GM12878 (cell line): ENCODE results near the gene OLFM1. TPM values are rescaled to one million over a fixed set of nuclear protein-coding genes. Genes with fewer than 3 reads are reported as not detected.

Source experiments
- ATAC-seq: fragments of 200-7000 bp; cut with Tn5 transposase; 3 replicates; pipeline ENCODE4 v1.9.1; 2020; ENCODE audit warnings: mild to moderate bottlenecking, moderate library complexity
- BruUV-seq: library from RNA; stranded (reverse); fragments of 400-500 nt; replicated peaks from 2 replicates; lab custom pipeline; 2021; lab: Mats Ljungman, UMichigan
- CTCF ChIA-PET: fragments of 300-600 bp; sonication (Branson Sonifier 250); formaldehyde crosslinking; extraction: SDS; loops from one replicate; lab custom pipeline; 2021; ENCODE audit warnings: inconsistent platforms; lab: Yijun Ruan, JAX
- POLR2A ChIA-PET: fragments of 350-600 bp; formaldehyde crosslinking; extraction: SDS; loops from one replicate; lab custom pipeline; 2021; ENCODE audit warnings: inconsistent platforms; lab: Charles Lee
- RAD21 ChIA-PET: fragments of 300-600 bp; sonication (Branson Sonifier 250); formaldehyde crosslinking; loops from one replicate; lab custom pipeline; 2023; ENCODE audit warnings: antibody characterized with exemption; ENCODE audit not compliant: unreplicated experiment; lab: Charles Lee
- SMC1A ChIA-PET: fragments of 300-600 bp; sonication (Branson Sonifier 250); formaldehyde crosslinking; loops from one replicate; lab custom pipeline; 2023; ENCODE audit not compliant: unreplicated experiment, uncharacterized antibody; lab: Charles Lee
- DNase-seq: peaks from one replicate; pipeline ENCODE4 v3.0.0-alpha.2; 2011; ENCODE audit warnings: low read depth, low spot score
- FAIRE-seq: peaks from 3 replicates; lab custom pipeline; 2011; peaks lifted over from hg19 to GRCh38; lab: Jason Lieb, UNC
- H2AFZ ChIP-seq: 2 replicates; pipeline ENCODE4 v1.6.0; 2011; ENCODE audit warnings: low read depth, low read length, control low read depth; ENCODE audit not compliant: control insufficient read depth
- H3K27ac ChIP-seq: 2 replicates; pipeline ENCODE4 v1.5.1; 2011; ENCODE audit warnings: control low read depth; ENCODE audit not compliant: control insufficient read depth, insufficient read depth
- H3K27me3 ChIP-seq, 2 experiments: replicated peaks in 1 of 2; 2 replicates each; pipeline versions ENCODE4 v1.6.0 to v1.6.1; 2011; ENCODE audit warnings: low read length in 1 of 2; ENCODE audit not compliant: control insufficient read depth in 2 of 2, insufficient read depth in 2 of 2
- H3K36me3 ChIP-seq, 2 experiments: 2 replicates each; pipeline ENCODE4 v1.5.1; 2011; ENCODE audit warnings: low read length in 1 of 2; ENCODE audit not compliant: control insufficient read depth in 2 of 2, insufficient read depth in 2 of 2
- H3K4me1 ChIP-seq: 2 replicates; pipeline ENCODE4 v1.6.1; 2011; ENCODE audit warnings: mild to moderate bottlenecking, low read length, moderate library complexity, mixed read lengths; ENCODE audit not compliant: control insufficient read depth, insufficient read depth
- H3K4me2 ChIP-seq: 2 replicates; pipeline ENCODE4 v1.6.0; 2011; ENCODE audit warnings: control low read depth; ENCODE audit not compliant: control insufficient read depth, insufficient read depth
- H3K4me3 ChIP-seq: fragments of 200-600 bp; sonication (generic); 2 replicates; pipeline ENCODE4 v1.5.1; 2016
- H3K79me2 ChIP-seq: 2 replicates; pipeline ENCODE4 v1.6.0; 2011; ENCODE audit warnings: low read length; ENCODE audit not compliant: control insufficient read depth, insufficient read depth
- H3K9ac ChIP-seq: 2 replicates; pipeline ENCODE4 v1.8.0; 2011; ENCODE audit warnings: low read length, control low read depth, mixed read lengths; ENCODE audit not compliant: control insufficient read depth, insufficient read depth
- H3K9me3 ChIP-seq: replicated peaks from 3 replicates; pipeline ENCODE4 v1.5.1; 2011; ENCODE audit warnings: mild to moderate bottlenecking, low read length; ENCODE audit not compliant: control insufficient read depth, insufficient read depth
- H4K20me1 ChIP-seq: 2 replicates; pipeline ENCODE4 v1.6.0; 2011; ENCODE audit not compliant: control insufficient read depth, insufficient read depth
- CBFB ChIP-seq: IDR thresholded peaks from 2 replicates; pipeline ENCODE4 v1.6.1; 2016; ENCODE audit warnings: antibody characterized with exemption, low read depth
- ELK1 ChIP-seq: IDR thresholded peaks from 2 replicates; pipeline ENCODE4 v1.6.1; 2012; ENCODE audit warnings: low read depth, low read length, improper control_type of control experiment
- EZH2 ChIP-seq: IDR thresholded peaks from 2 replicates; pipeline ENCODE4 v1.6.1; 2012; ENCODE audit warnings: low read depth, mild to moderate bottlenecking, control low read depth, inconsistent platforms, low read length, borderline replicate concordance; ENCODE audit not compliant: control insufficient read depth
- FOXK2 ChIP-seq: fragments of 450-650 bp; IDR thresholded peaks from 2 replicates; pipeline ENCODE4 v1.6.1; 2017; ENCODE audit warnings: mild to moderate bottlenecking, moderate library complexity
- HSF1 ChIP-seq: fragments of 150-350 bp; IDR thresholded peaks from 2 replicates; pipeline ENCODE4 v1.6.1; 2014; ENCODE audit warnings: mild to moderate bottlenecking, low read depth, low read length
- JUND ChIP-seq: IDR thresholded peaks from 2 replicates; pipeline ENCODE4 v1.6.1; 2012; ENCODE audit warnings: low read depth, mild to moderate bottlenecking, low read length, improper control_type of control experiment, moderate library complexity
- POLR2AphosphoS2 ChIP-seq: IDR thresholded peaks from 2 replicates; pipeline ENCODE4 v1.6.1; 2011; ENCODE audit warnings: low read depth, mild to moderate bottlenecking, low read length, improper control_type of control experiment, moderate library complexity
- POLR2AphosphoS5 ChIP-seq: IDR thresholded peaks from 2 replicates; pipeline ENCODE4 v1.6.1; 2011; ENCODE audit warnings: mild to moderate bottlenecking, low read length, inconsistent platforms
- SMAD5 ChIP-seq: IDR thresholded peaks from 2 replicates; pipeline ENCODE4 v1.6.1; 2016; ENCODE audit warnings: antibody characterized with exemption, low read depth
- YBX1 ChIP-seq: fragments of 450-650 bp; IDR thresholded peaks from 2 replicates; pipeline ENCODE4 v1.6.1; 2016; ENCODE audit warnings: antibody characterized with exemption
- YY1 ChIP-seq: IDR thresholded peaks from 2 replicates; pipeline ENCODE4 v1.6.1; 2011; ENCODE audit warnings: low read depth, mild to moderate bottlenecking, low read length
- WGBS: methylation state at CpG from one replicate; pipeline ENCODE4 v1.1.6; 2016; ENCODE audit warnings: low lambda C conversion rate; ENCODE audit not compliant: insufficient replicate concordance, insufficient coverage; ENCODE audit errors: missing lambda C conversion rate; 5-methylcytosine and 5-hydroxymethylcytosine counted together
- in situ Hi-C: fragments of 300-500 bp; cut with MboI; formaldehyde crosslinking; loops from 9 replicates; pipeline ENCODE4 v1.14.3; 2018; ENCODE audit warnings: mixed read lengths
- intact Hi-C: fragments of 100-400 bp; cut with micrococcal nuclease; formaldehyde crosslinking; loops from one replicate; pipeline ENCODE4 v1.14.2; 2022; ENCODE audit not compliant: unreplicated experiment
- polyA plus RNA-seq, 11 experiments: library from polyadenylated mRNA; depleted of rRNA in 4 of 11; unstranded in 6 of 11; stranded (reverse) in 5 of 11; fragments of >200 nt; fragmentation: Nextera tagmentation in 4 of 11; fragmentation: Illumina TruSeq in 1 of 11; extraction: Ambion mirVana in 4 of 11; extraction: Trizol in 1 of 11; gene quantifications; 1 replicate in 1 of 11; 2 replicates in 10 of 11; pipeline versions ENCODE4 v1.2.1 to v1.2.3, GENCODE V29; 2011 to 2016; ENCODE audit warnings: inconsistent platforms in 2 of 11, missing spikeins in 2 of 11, low read depth in 1 of 11
- total RNA-seq, 4 experiments: library from RNA; depleted of rRNA in 3 of 4; stranded (reverse); fragments of >200 nt in 3 of 4; fragmentation: Illumina TruSeq in 1 of 4; extraction: Trizol in 1 of 4; gene quantifications; 2 replicates each; pipeline versions ENCODE4 v1.2.1 to v1.2.3, GENCODE V29; 2013 to 2021
- TF ChIP-seq, protein P1 (sequence below): fragments of 450-650 bp; IDR thresholded peaks from 2 replicates; pipeline ENCODE4 v1.6.1; 2017; ENCODE audit warnings: mild to moderate bottlenecking
- TF ChIP-seq, protein P2 (sequence below): IDR thresholded peaks from 2 replicates; pipeline ENCODE4 v1.6.1; 2011; ENCODE audit warnings: borderline replicate concordance, low read depth, mild to moderate bottlenecking, moderate library complexity, mixed read lengths, low read length; ENCODE audit not compliant: insufficient read depth; ENCODE audit errors: extremely low read length
- TF ChIP-seq, protein P3 (sequence below): fragments of 450-650 bp; IDR thresholded peaks from 2 replicates; pipeline ENCODE4 v1.6.1; 2018; ENCODE audit warnings: mild to moderate bottlenecking, low read depth, moderate library complexity; ENCODE audit not compliant: partially characterized antibody

OLFM1 gene
- total and polyA plus RNA-seq, 10 of the 15 experiments (the other 5 are each of a cell fraction or from before 2014, with no cell fraction given): not detected

DNA sequence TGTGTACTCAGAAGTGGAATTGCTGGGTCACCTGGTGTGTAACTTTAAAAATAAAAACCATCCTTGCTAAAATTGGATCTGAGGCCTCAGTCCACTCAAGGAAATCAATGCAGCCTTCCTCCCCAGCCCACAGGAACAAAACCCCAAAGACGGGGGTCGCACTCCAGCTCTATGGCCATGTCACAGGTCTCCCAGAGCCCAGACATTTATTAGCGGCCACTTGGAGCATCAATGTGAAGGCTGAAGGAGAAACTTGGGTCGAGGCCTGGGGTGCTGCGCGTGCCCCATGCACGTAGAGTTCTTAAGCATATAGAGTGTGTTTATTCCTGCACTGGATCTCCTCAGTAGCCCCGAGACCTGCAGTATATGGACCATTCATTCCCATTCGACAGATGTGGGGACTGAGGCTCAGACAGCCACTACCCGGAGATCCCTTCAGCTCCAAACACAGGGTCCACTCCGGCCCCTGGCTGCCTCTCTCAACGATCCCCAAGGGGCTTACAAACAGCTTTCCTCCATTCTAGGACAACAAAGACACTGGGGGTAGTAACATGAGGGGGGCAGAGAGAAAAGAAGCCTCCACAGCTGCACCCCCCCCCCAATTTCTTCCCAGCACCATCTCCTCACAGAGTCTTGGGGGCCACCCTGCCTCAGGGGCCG lies 14.3 kb upstream of the OLFM1 start (continued):
- TF ChIP-seq YBX1 (no peak), YY1 (no peak), POLR2AphosphoS2 (no peak), CBFB (no peak), ELK1 (no peak)

GRCh38 chr9:135073741-135074305 lies 13.6 kb upstream of the OLFM1 start:
- FAIRE-seq (no peak), DNase-seq (no peak), ATAC-seq (no peak)
- intact Hi-C loops: no loop called here
- Histone ChIP-seq H3K9ac (no peak overlapping the region), H3K79me2 (no peaks in the 10 kb centered on the region), H3K27me3 (no peaks in the 10 kb centered on the region; a peak in 3 of 4 replicates), H3K4me3 (no peak overlapping the region), H3K4me1 (no peaks in the 10 kb centered on the region), H3K9me3 (no peaks in the 10 kb centered on the region), H3K4me2 (no peak overlapping the region), H2AFZ (no peak overlapping the region), H3K27ac (no peak overlapping the region), H4K20me1 (no peaks in the 10 kb centered on the region), H3K36me3 (no peaks in the 10 kb centered on the region)
- CTCF ChIA-PET: no interaction called here
- in situ Hi-C loops: no loop called here
- RAD21 ChIA-PET: no interaction called here
- no TSS peak for BruUV-seq
- POLR2A ChIA-PET: no interaction called here
- 32% methylated on average over 9 of the region's 9 CpGs for WGBS
- SMC1A ChIA-PET: no interaction called here
- TF ChIP-seq HSF1 (no peak), FOXK2 (no peak), JUND (no peak), POLR2AphosphoS5 (no peak), EZH2 (no peak), SMAD5 (no peak)
- TF ChIP-seq, protein P1, sequence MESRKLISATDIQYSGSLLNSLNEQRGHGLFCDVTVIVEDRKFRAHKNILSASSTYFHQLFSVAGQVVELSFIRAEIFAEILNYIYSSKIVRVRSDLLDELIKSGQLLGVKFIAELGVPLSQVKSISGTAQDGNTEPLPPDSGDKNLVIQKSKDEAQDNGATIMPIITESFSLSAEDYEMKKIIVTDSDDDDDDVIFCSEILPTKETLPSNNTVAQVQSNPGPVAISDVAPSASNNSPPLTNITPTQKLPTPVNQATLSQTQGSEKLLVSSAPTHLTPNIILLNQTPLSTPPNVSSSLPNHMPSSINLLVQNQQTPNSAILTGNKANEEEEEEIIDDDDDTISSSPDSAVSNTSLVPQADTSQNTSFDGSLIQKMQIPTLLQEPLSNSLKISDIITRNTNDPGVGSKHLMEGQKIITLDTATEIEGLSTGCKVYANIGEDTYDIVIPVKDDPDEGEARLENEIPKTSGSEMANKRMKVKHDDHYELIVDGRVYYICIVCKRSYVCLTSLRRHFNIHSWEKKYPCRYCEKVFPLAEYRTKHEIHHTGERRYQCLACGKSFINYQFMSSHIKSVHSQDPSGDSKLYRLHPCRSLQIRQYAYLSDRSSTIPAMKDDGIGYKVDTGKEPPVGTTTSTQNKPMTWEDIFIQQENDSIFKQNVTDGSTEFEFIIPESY: no peak
- TF ChIP-seq, protein P2, sequence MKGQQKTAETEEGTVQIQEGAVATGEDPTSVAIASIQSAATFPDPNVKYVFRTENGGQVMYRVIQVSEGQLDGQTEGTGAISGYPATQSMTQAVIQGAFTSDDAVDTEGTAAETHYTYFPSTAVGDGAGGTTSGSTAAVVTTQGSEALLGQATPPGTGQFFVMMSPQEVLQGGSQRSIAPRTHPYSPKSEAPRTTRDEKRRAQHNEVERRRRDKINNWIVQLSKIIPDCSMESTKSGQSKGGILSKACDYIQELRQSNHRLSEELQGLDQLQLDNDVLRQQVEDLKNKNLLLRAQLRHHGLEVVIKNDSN: no peak
- TF ChIP-seq, protein P3, sequence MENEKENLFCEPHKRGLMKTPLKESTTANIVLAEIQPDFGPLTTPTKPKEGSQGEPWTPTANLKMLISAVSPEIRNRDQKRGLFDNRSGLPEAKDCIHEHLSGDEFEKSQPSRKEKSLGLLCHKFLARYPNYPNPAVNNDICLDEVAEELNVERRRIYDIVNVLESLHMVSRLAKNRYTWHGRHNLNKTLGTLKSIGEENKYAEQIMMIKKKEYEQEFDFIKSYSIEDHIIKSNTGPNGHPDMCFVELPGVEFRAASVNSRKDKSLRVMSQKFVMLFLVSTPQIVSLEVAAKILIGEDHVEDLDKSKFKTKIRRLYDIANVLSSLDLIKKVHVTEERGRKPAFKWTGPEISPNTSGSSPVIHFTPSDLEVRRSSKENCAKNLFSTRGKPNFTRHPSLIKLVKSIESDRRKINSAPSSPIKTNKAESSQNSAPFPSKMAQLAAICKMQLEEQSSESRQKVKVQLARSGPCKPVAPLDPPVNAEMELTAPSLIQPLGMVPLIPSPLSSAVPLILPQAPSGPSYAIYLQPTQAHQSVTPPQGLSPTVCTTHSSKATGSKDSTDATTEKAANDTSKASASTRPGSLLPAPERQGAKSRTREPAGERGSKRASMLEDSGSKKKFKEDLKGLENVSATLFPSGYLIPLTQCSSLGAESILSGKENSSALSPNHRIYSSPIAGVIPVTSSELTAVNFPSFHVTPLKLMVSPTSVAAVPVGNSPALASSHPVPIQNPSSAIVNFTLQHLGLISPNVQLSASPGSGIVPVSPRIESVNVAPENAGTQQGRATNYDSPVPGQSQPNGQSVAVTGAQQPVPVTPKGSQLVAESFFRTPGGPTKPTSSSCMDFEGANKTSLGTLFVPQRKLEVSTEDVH: no peak
